Measurements from ENCODE around the gene PCSK4. TPM values are rescaled to one million over a fixed set of nuclear protein-coding genes. Genes with fewer than 3 reads are reported as not detected.

The PCSK4 gene
- polyA plus RNA-seq, 4 donors: 4.5 to 13.0 (median 8.8) TPM

- H3K27me3 ChIP-seq (ENCODE audit: control insufficient read depth in 3 of 3, insufficient read depth in 3 of 3, low read length in 3 of 3): peaks cover 33 to 80% (median 41%) of the 10 kb centered on the region in 3 donors
- no peaks in the 10 kb centered on the region for H3K9me3 ChIP-seq (ENCODE audit: control insufficient read depth in 2 of 2, insufficient read depth in 1 of 2, low read depth in 1 of 2, low read length in 1 of 2)
- WGBS, 3 donors: 4 to 9% (median 8%) methylated on average over 21 to 49 of the region's 49 CpGs
- no peaks in the 10 kb centered on the region for H3K36me3 ChIP-seq (ENCODE audit: control insufficient read depth in 3 of 3, insufficient read depth in 2 of 3, low read depth in 1 of 3, low read length in 3 of 3)
- H3K4me1 ChIP-seq (ENCODE audit: control insufficient read depth in 3 of 3, insufficient read depth in 2 of 3, low read depth in 1 of 3, low read length in 2 of 3): peaks cover 8 to 46% (median 8%) of the 10 kb centered on the region in 3 donors
- H3K27ac ChIP-seq (ENCODE audit: low read depth in 1 of 3, low read length in 2 of 3): no peak overlapping the region
- FAIRE-seq (no peak), DNase-seq (no peak)
- H3K4me3 ChIP-seq (ENCODE audit: low read depth in 1 of 3, low read length in 3 of 3): peak overlapping the region in 1 of 3 donors; percentile 43
Observed at GRCh38 chr19:1468274-1468820, 21.8 kb downstream of the PCSK4 start.

- Histone ChIP-seq H3K36me3 (ENCODE audit: control insufficient read depth in 3 of 3, insufficient read depth in 2 of 3, low read depth in 1 of 3, low read length in 3 of 3) (no peaks in the 10 kb centered on the region), H3K4me1 (ENCODE audit: control insufficient read depth in 3 of 3, insufficient read depth in 2 of 3, low read depth in 1 of 3, low read length in 2 of 3) (peaks cover 8 to 44% (median 8%) of the 10 kb centered on the region in 3 donors), H3K27ac (ENCODE audit: low read depth in 1 of 3, low read length in 2 of 3) (no peak overlapping the region), H3K9me3 (ENCODE audit: control insufficient read depth in 2 of 2, insufficient read depth in 1 of 2, low read depth in 1 of 2, low read length in 1 of 2) (no peaks in the 10 kb centered on the region), H3K27me3 (ENCODE audit: control insufficient read depth in 3 of 3, insufficient read depth in 3 of 3, low read length in 3 of 3) (peaks cover 33 to 76% (median 41%) of the 10 kb centered on the region in 3 donors), H3K4me3 (ENCODE audit: low read depth in 1 of 3, low read length in 3 of 3) (peak overlapping the region in 1 of 3 donors; percentile 43)
- WGBS, 3 donors: 2 to 5% (median 4%) methylated on average over 66 to 92 of the region's 92 CpGs
- FAIRE-seq (no peak), DNase-seq (no peak)
Observed at GRCh38 chr19:1467490-1468273, 22.5 kb downstream of the PCSK4 start.

GRCh38 chr19:1467215-1467489, 23.0 kb downstream of the PCSK4 start:
- 0 to 4% (median 3%) methylated on average over 17 to 36 of the region's 36 CpGs for WGBS, 3 donors
- FAIRE-seq (no peak), DNase-seq (peak in 1 of 2 donors; percentile 33)
- Histone ChIP-seq H3K4me3 (ENCODE audit: low read depth in 1 of 3, low read length in 3 of 3) (no peak overlapping the region), H3K9me3 (ENCODE audit: control insufficient read depth in 2 of 2, insufficient read depth in 1 of 2, low read depth in 1 of 2, low read length in 1 of 2) (no peaks in the 10 kb centered on the region), H3K27me3 (ENCODE audit: control insufficient read depth in 3 of 3, insufficient read depth in 3 of 3, low read length in 3 of 3) (peaks cover 33 to 70% (median 41%) of the 10 kb centered on the region in 3 donors), H3K4me1 (ENCODE audit: control insufficient read depth in 3 of 3, insufficient read depth in 2 of 3, low read depth in 1 of 3, low read length in 2 of 3) (peaks cover 8 to 40% (median 8%) of the 10 kb centered on the region in 3 donors), H3K27ac (ENCODE audit: low read depth in 1 of 3, low read length in 2 of 3) (no peak overlapping the region), H3K36me3 (ENCODE audit: control insufficient read depth in 3 of 3, insufficient read depth in 2 of 3, low read depth in 1 of 3, low read length in 3 of 3) (no peaks in the 10 kb centered on the region)

- peaks cover 33 to 65% (median 41%) of the 10 kb centered on the region in 3 donors for H3K27me3 ChIP-seq (ENCODE audit: control insufficient read depth in 3 of 3, insufficient read depth in 3 of 3, low read length in 3 of 3)
- no peak overlapping the region for H3K4me3 ChIP-seq (ENCODE audit: low read depth in 1 of 3, low read length in 3 of 3)
- DNase-seq (peak in 1 of 2 donors; percentile 48), FAIRE-seq (no peak)
- H3K4me1 ChIP-seq (ENCODE audit: control insufficient read depth in 3 of 3, insufficient read depth in 2 of 3, low read depth in 1 of 3, low read length in 2 of 3): peaks cover 8 to 35% (median 8%) of the 10 kb centered on the region in 3 donors
- no peak overlapping the region for H3K27ac ChIP-seq (ENCODE audit: low read depth in 1 of 3, low read length in 2 of 3)
- 27 to 35% (median 31%) methylated on average over 67 to 70 of the region's 70 CpGs for WGBS, 3 donors
- H3K9me3 ChIP-seq (ENCODE audit: control insufficient read depth in 2 of 2, insufficient read depth in 1 of 2, low read depth in 1 of 2, low read length in 1 of 2): no peaks in the 10 kb centered on the region
- H3K36me3 ChIP-seq (ENCODE audit: control insufficient read depth in 3 of 3, insufficient read depth in 2 of 3, low read depth in 1 of 3, low read length in 3 of 3): peaks cover 0 to 3% (median 0%) of the 10 kb centered on the region in 3 donors
Observed at GRCh38 chr19:1466461-1467214, 23.5 kb downstream of the PCSK4 start.

GRCh38 chr19:1466018-1466460, 24.1 kb downstream of the PCSK4 start:
- DNase-seq (no peak), FAIRE-seq (no peak)
- H3K4me1 ChIP-seq (ENCODE audit: control insufficient read depth in 3 of 3, insufficient read depth in 2 of 3, low read depth in 1 of 3, low read length in 2 of 3): peaks cover 5 to 29% (median 8%) of the 10 kb centered on the region in 3 donors
- WGBS, 3 donors: 37 to 45% (median 42%) methylated on average over 31 to 41 of the region's 41 CpGs
- H3K9me3 ChIP-seq (ENCODE audit: control insufficient read depth in 2 of 2, insufficient read depth in 1 of 2, low read depth in 1 of 2, low read length in 1 of 2): no peaks in the 10 kb centered on the region
- H3K4me3 ChIP-seq (ENCODE audit: low read depth in 1 of 3, low read length in 3 of 3): no peak overlapping the region
- H3K36me3 ChIP-seq (ENCODE audit: control insufficient read depth in 3 of 3, insufficient read depth in 2 of 3, low read depth in 1 of 3, low read length in 3 of 3): peaks cover 0 to 5% (median 0%) of the 10 kb centered on the region in 3 donors
- H3K27ac ChIP-seq (ENCODE audit: low read depth in 1 of 3, low read length in 2 of 3): no peak overlapping the region
- H3K27me3 ChIP-seq (ENCODE audit: control insufficient read depth in 3 of 3, insufficient read depth in 3 of 3, low read length in 3 of 3): peaks cover 30 to 59% (median 38%) of the 10 kb centered on the region in 3 donors

GRCh38 chr19:1465191-1466016, 24.7 kb downstream of the PCSK4 start:
- FAIRE-seq (no peak), DNase-seq (peak; percentile 81 to 85)
- WGBS, 3 donors: 31 to 40% (median 32%) methylated on average over 63 to 83 of the region's 83 CpGs
- H3K27ac ChIP-seq (ENCODE audit: low read depth in 1 of 3, low read length in 2 of 3): no peak overlapping the region
- H3K27me3 ChIP-seq (ENCODE audit: control insufficient read depth in 3 of 3, insufficient read depth in 3 of 3, low read length in 3 of 3): peaks cover 27 to 54% (median 36%) of the 10 kb centered on the region in 3 donors
- H3K4me1 ChIP-seq (ENCODE audit: control insufficient read depth in 3 of 3, insufficient read depth in 2 of 3, low read depth in 1 of 3, low read length in 2 of 3): peaks cover 5 to 24% (median 8%) of the 10 kb centered on the region in 3 donors
- H3K4me3 ChIP-seq (ENCODE audit: low read depth in 1 of 3, low read length in 3 of 3): peak overlapping the region in 1 of 3 donors; percentile 35
- H3K9me3 ChIP-seq (ENCODE audit: control insufficient read depth in 2 of 2, insufficient read depth in 1 of 2, low read depth in 1 of 2, low read length in 1 of 2): no peaks in the 10 kb centered on the region
- peaks cover 0 to 11% (median 0%) of the 10 kb centered on the region in 3 donors for H3K36me3 ChIP-seq (ENCODE audit: control insufficient read depth in 3 of 3, insufficient read depth in 2 of 3, low read depth in 1 of 3, low read length in 3 of 3)

- Histone ChIP-seq H3K4me3 (ENCODE audit: low read depth in 1 of 3, low read length in 3 of 3) (no peak overlapping the region), H3K4me1 (ENCODE audit: control insufficient read depth in 3 of 3, insufficient read depth in 2 of 3, low read depth in 1 of 3, low read length in 2 of 3) (peaks cover 0 to 7% (median 0%) of the 10 kb centered on the region in 3 donors), H3K27me3 (ENCODE audit: control insufficient read depth in 3 of 3, insufficient read depth in 3 of 3, low read length in 3 of 3) (peaks cover 7 to 53% (median 18%) of the 10 kb centered on the region in 3 donors), H3K27ac (ENCODE audit: low read depth in 1 of 3, low read length in 2 of 3) (no peak overlapping the region), H3K36me3 (ENCODE audit: control insufficient read depth in 3 of 3, insufficient read depth in 2 of 3, low read depth in 1 of 3, low read length in 3 of 3) (peaks cover 0 to 18% (median 0%) of the 10 kb centered on the region in 3 donors), H3K9me3 (ENCODE audit: control insufficient read depth in 2 of 2, insufficient read depth in 1 of 2, low read depth in 1 of 2, low read length in 1 of 2) (no peaks in the 10 kb centered on the region)
- WGBS, 3 donors: 91 to 95% (median 92%) methylated on average over 24 of the region's 24 CpGs
- FAIRE-seq (no peak), DNase-seq (no peak)
Observed at GRCh38 chr19:1461862-1462261, 28.3 kb downstream of the PCSK4 start.
